ENCODE data around the gene LHX3. TPM values are rescaled to one million over a fixed set of nuclear protein-coding genes. Genes with fewer than 3 reads are reported as not detected.

The LHX3 gene
- total and polyA plus RNA-seq, 8 donors: not detected

DNA sequence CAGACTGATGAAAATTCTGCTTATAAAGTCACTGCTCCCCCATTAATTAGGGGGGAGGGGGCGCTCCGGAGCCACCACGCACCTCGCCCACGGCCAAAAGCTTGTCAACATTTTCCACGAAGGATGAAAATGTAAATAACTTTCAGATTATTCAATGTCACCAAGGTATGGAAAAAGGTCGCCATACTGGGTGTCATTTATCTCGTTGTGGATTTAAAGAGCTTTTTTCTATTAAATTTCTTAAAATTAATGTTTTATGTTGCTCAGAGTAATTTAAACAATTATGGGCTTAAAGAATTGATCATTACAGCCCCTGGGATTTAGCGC is 13.0 kb downstream of the LHX3 start:
- DNase-seq: no peak
- Histone ChIP-seq H3K36me3 (no peaks in the 10 kb centered on the region), H3K27me3 (peaks cover 24 to 100% (median 84%) of the 10 kb centered on the region in 3 donors), H3K9me3 (no peaks in the 10 kb centered on the region), H3K27ac (no peak overlapping the region), H3K4me1 (peaks cover 0 to 21% (median 10%) of the 10 kb centered on the region in 4 donors), H3K4me3 (no peak overlapping the region)
- no peak for TF ChIP-seq CTCF (IDR thresholded peaks at IDR 0.05)
- TF ChIP-seq POLR2AphosphoS5 (IDR thresholded peaks at IDR 0.05): no peak
- no peak for TF ChIP-seq EP300 (IDR thresholded peaks at IDR 0.05)
- TF ChIP-seq POLR2A (IDR thresholded peaks at IDR 0.05): no peak
- intact Hi-C loops (cut with DNase I; ENCODE audit: low total_unique reads): no loop called here
- 9 to 14% (median 11%) methylated on average over 9 of the region's 9 CpGs for whole genome bisulfite sequencing, 5 donors

DNA sequence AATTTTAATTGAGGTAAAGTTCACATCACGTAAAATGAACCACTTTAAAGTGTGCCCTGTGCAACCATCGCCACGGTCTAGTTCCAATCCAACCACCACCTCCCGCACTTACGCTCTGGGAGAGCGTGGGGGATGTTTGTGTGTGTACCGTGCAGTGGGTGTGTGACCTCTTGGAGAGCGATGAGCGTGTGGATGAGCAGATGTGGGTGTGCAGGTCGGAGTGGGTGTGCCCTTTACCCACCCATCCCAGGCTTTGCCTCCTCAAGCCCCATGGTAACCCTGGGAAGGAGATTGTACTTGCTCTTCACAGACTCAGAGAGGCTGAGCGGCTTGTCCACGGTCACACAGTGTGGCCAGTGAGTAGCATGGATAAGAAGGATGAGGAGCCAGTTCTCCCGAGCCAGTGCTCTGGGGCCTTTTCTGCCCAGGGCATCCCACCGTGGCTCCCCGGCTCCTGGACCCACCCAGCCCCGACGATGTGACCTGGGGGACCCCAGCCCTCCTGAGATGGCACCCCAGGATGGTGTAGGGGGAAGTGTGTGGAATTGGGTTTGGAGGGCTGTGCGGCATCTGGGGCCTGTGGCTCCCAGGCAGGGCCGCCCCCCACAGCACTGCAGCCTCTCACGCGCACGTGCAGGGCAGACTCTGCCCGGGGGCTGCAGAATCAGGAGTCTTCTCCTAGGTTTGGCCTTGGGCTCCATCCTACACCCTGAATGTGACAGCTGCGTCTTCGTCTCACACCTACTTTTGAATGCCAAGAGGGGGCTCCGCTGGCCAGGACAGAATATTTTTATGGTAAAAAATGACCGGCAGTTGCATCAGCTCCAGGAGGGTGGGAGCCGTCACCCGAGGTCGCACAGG is 13.6 kb downstream of the LHX3 start:
- no peak for TF ChIP-seq EP300 (IDR thresholded peaks at IDR 0.05)
- no peak overlapping the region for H3K4me3 ChIP-seq
- no peaks in the 10 kb centered on the region for H3K36me3 ChIP-seq
- intact Hi-C loops (cut with DNase I; ENCODE audit: low total_unique reads): no loop called here
- H3K27ac ChIP-seq: no peak overlapping the region
- peaks cover 0 to 21% (median 10%) of the 10 kb centered on the region in 4 donors for H3K4me1 ChIP-seq
- peaks cover 24 to 100% (median 84%) of the 10 kb centered on the region in 3 donors for H3K27me3 ChIP-seq
- WGBS, 5 donors: 44 to 53% (median 47%) methylated on average over 23 to 30 of the region's 30 CpGs
- H3K9me3 ChIP-seq: no peaks in the 10 kb centered on the region
- no peak for DNase-seq

DNA sequence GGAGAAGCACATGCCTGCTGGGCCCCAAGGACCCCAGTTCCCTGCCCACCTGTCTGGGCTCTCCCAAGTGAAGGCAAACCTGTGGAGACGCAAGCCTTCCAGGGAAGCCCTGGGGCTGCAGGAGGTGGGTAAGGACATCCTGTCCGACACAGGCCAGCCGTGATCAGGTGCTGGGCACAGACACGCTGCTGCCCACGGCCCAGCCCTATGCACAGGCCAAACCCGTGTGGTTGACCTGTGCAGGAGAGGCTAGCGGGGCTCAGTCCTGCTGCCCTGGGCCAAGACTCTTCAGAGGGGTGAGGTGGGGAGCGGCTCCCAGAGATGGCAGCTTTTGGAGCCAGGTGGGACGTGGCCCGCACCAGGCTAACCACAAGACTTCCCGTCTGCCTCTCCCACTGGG is 14.3 kb downstream of the LHX3 start:
- no peak overlapping the region for H3K4me3 ChIP-seq
- intact Hi-C loops (cut with DNase I; ENCODE audit: low total_unique reads): no loop called here
- WGBS, 5 donors: 59 to 67% (median 66%) methylated on average over 9 to 11 of the region's 11 CpGs
- DNase-seq: no peak
- H3K27ac ChIP-seq: no peak overlapping the region
- H3K27me3 ChIP-seq: peaks cover 24 to 100% (median 84%) of the 10 kb centered on the region in 3 donors
- H3K36me3 ChIP-seq: no peaks in the 10 kb centered on the region
- no peak for TF ChIP-seq POLR2AphosphoS5 (IDR thresholded peaks at IDR 0.05)
- TF ChIP-seq CTCF (IDR thresholded peaks at IDR 0.05): no peak
- no peak for TF ChIP-seq POLR2A (IDR thresholded peaks at IDR 0.05)
- no peak for TF ChIP-seq EP300 (IDR thresholded peaks at IDR 0.05)
- H3K4me1 ChIP-seq: peaks cover 0 to 21% (median 10%) of the 10 kb centered on the region in 4 donors
- no peaks in the 10 kb centered on the region for H3K9me3 ChIP-seq

- TF ChIP-seq POLR2AphosphoS5 (IDR thresholded peaks at IDR 0.05) (no peak), POLR2A (IDR thresholded peaks at IDR 0.05) (no peak), EP300 (IDR thresholded peaks at IDR 0.05) (no peak), CTCF (IDR thresholded peaks at IDR 0.05) (no peak)
- Histone ChIP-seq H3K36me3 (no peaks in the 10 kb centered on the region), H3K4me1 (peaks cover 0 to 21% (median 10%) of the 10 kb centered on the region in 4 donors), H3K4me3 (no peak overlapping the region), H3K27me3 (peaks cover 27 to 100% (median 84%) of the 10 kb centered on the region in 3 donors), H3K9me3 (no peaks in the 10 kb centered on the region), H3K27ac (no peak overlapping the region)
- 43 to 64% (median 57%) methylated on average over 4 to 7 of the region's 7 CpGs for WGBS, 5 donors
- DNase-seq: no peak
- intact Hi-C loops (cut with DNase I; ENCODE audit: low total_unique reads): no loop called here
These were observed 14.7 kb downstream of the LHX3 start for GRCh38 chr9:136190237-136190601.

All from stomach (tissue), 9 donors.